D721Med (cell line): Measurements from ENCODE around the gene LACTBL1.

Experiments used
- DNase-seq: peaks from one replicate; pipeline ENCODE4 v3.0.0; 2011; ENCODE audit warnings: low spot score; ENCODE audit not compliant: insufficient read length
- FAIRE-seq: peaks from 2 replicates; lab custom pipeline; 2011; peaks lifted over from hg19 to GRCh38; lab: Jason Lieb, UNC
- CTCF ChIP-seq: IDR thresholded peaks from 2 replicates; pipeline ENCODE4 v1.5.1; 2012; ENCODE audit warnings: mild to moderate bottlenecking, control low read depth; ENCODE audit not compliant: insufficient read depth; ENCODE audit errors: missing control alignments

LACTBL1 gene

GRCh38 chr1:22932803-22933470 is 39.7 kb downstream of the LACTBL1 start:
- DNase-seq = no peak
- FAIRE-seq = no peak
- no peak for TF ChIP-seq CTCF

GRCh38 chr1:22930240-22930912 is 42.3 kb downstream of the LACTBL1 start:
- peak; percentile 83 for TF ChIP-seq CTCF
- FAIRE-seq = no peak
- peak; percentile 45 for DNase-seq

GRCh38 chr1:22925111-22925510 is 47.6 kb downstream of the LACTBL1 start:
- TF ChIP-seq CTCF = no peak
- FAIRE-seq (no peak), DNase-seq (no peak)

- TF ChIP-seq CTCF = no peak
- no peak for DNase-seq
- FAIRE-seq = no peak
These were observed 50.0 kb downstream of the LACTBL1 start for GRCh38 chr1:22922640-22923039.

- no peak for DNase-seq
- no peak for FAIRE-seq
These were observed 51.1 kb downstream of the LACTBL1 start for GRCh38 chr1:22921452-22922126.

GRCh38 chr1:22920734-22921451 is 51.8 kb downstream of the LACTBL1 start:
- no peak for TF ChIP-seq CTCF
- no peak for FAIRE-seq

More at GRCh38 chr1:22921452-22922126, 51.1 kb downstream of the LACTBL1 start:
- TF ChIP-seq CTCF = no peak

More at GRCh38 chr1:22920734-22921451, 51.8 kb downstream of the LACTBL1 start:
- no peak for DNase-seq
